ENCODE data around the gene UBAC1.

Gene UBAC1

DNA sequence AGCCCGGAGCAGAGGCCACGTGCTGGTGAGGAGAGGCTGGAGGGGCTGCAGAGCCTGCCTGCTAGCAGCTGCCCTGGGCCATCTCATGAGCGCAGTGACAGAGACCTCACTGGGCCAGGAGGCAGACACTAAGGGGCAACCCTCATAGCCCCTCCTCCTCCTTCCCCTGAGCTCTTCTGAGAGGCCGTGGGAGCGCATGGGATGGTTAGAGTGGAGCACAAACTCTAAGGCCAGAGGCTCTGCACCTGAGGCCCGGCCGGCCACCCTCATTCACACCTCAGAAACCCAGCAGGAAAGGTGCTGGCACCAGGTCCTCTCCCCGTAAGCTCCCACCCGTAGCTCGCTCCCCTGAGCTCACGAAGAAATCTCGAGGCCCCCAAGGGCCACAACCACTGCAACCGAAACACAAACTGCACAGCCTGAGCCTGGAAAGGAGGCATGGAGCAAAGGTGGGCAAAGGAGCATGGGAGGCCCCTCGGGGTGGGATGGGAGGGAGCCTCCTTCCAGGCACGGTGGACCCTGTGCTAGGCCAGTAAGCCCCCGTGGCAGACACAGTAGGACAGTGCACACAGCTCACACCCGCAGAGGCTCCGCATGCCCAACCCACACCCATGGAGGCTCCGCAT lies 71.5 kb downstream of the UBAC1 start:
- H3K4me3 ChIP-seq (replicated peaks; ENCODE audit: low read depth, low read length): no peak overlapping the region
- TF ChIP-seq, protein P1, sequence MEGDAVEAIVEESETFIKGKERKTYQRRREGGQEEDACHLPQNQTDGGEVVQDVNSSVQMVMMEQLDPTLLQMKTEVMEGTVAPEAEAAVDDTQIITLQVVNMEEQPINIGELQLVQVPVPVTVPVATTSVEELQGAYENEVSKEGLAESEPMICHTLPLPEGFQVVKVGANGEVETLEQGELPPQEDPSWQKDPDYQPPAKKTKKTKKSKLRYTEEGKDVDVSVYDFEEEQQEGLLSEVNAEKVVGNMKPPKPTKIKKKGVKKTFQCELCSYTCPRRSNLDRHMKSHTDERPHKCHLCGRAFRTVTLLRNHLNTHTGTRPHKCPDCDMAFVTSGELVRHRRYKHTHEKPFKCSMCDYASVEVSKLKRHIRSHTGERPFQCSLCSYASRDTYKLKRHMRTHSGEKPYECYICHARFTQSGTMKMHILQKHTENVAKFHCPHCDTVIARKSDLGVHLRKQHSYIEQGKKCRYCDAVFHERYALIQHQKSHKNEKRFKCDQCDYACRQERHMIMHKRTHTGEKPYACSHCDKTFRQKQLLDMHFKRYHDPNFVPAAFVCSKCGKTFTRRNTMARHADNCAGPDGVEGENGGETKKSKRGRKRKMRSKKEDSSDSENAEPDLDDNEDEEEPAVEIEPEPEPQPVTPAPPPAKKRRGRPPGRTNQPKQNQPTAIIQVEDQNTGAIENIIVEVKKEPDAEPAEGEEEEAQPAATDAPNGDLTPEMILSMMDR (IDR thresholded peaks at IDR 0.05; ENCODE audit: low read depth, low read length, missing control alignments): no peak
- DNase-seq (ENCODE audit: extremely low read depth, low read depth): no peak

DNA sequence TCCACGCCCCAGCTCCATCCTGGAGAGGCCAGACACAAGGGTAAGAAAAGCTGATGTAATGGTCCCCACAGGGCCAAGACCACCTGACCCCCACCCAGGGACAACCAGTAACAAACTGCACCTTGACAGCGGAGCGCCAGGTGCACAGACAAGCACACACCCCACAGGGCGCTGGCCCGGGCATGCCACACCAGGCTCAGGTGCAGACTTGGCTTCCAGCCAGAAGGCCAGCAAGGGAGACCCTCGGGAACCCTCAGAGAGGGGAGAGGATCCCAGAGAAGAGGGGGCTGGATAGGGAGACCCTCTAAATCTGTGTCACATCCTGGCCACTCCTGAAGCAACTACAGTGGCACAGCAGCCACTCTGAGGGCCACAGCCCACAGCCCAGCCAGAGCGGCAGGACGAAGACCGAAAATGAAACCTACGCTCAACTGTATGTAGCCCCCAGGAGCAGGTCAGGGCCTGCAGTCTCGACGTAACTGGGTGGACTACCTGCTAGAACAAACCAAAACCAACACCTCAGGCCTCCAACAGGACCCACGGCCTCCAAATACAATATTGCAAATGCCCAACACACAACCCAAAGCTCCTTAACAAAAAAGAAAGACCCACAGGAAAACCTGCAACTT lies 72.3 kb downstream of the UBAC1 start:
- H3K4me3 ChIP-seq (replicated peaks; ENCODE audit: low read depth, low read length): no peak overlapping the region
- no peak for DNase-seq (ENCODE audit: extremely low read depth, low read depth)
- TF ChIP-seq, protein P1 (IDR thresholded peaks at IDR 0.05; ENCODE audit: low read depth, low read length, missing control alignments): no peak

DNA sequence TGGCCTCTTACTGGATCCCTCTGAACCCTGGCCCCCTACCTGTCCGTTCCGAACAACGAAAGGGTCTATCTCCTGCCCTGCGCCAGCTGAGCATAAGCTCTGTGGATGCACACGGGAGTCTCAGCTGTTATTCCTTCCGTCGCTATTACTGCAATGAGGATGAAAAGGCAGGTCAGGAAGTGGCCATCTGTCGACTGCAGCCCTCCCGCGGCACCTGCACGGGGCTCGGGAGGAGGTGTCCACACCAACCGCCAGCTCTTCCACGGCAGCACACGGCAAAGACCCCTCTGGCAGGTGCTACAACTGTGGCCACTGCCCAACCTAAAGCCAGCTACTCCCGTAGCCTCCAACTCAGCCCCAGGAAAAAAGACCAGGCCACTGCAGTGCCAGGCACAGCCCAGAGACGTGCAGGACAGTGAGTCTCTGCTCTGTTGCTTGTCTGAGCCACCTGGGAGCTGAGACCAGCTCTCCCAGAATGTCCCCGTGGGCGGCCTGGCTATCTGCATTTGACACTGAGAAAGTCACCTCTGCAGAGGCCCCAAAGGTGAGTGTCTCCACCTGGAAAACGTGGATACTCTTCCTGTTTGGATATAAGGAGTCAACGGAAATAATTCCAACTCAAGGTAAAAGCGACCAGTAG lies 72.9 kb downstream of the UBAC1 start:
- no peak for DNase-seq (ENCODE audit: extremely low read depth, low read depth)
- TF ChIP-seq, protein P1 (IDR thresholded peaks at IDR 0.05; ENCODE audit: low read depth, low read length, missing control alignments): no peak
- H3K4me3 ChIP-seq (replicated peaks; ENCODE audit: low read depth, low read length): no peak overlapping the region

DNA sequence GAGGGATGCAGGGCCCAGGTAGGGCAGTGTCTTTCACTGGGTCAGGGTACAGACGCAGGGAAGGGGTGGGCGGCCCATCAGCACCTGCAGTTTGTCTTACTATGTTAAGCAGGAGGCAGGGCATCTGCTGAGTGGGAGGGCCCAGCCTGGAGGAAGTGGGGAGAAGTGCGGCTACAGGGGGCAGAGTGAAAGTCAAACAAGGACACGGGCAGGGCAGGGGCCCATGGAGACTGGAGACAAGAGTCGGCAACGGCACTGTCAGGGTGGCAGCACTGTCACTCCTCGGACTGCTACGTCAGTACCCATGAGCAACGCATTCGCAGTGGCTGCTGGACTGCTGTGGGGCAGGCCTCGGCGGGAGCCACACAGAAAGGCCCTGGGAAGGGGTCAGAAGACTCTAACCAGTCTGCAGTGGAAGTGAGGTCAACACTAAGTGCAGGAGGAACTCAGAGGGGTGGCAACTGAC lies 73.6 kb downstream of the UBAC1 start:
- TF ChIP-seq, protein P1 (IDR thresholded peaks at IDR 0.05; ENCODE audit: low read depth, low read length, missing control alignments): no peak
- no peak overlapping the region for H3K4me3 ChIP-seq (replicated peaks; ENCODE audit: low read depth, low read length)
- no peak for DNase-seq (ENCODE audit: extremely low read depth, low read depth)

DNA sequence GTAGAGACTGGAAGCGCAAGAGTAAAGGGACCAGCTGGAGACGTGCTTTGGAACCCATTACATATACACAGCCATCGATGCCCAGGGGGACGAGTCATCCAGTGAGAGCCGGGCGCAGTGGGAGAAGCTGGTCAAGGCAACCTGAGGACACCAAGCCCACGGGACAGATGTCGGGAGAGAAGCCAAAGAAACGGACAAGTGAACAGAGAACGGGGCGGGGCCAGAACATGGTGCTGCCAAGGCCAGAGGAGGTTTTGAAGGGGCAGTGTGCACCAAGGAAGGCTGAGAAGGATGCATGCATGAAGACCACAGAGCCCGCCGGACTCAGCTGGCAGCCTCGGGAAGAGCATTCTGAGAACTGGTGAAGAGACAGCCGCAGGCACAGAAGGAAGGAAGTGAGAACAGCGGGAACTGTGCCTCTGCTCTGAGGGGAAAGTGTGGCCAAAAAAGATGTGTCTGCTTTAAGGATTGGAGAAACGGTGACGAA lies 74.1 kb downstream of the UBAC1 start:
- H3K4me3 ChIP-seq (replicated peaks; ENCODE audit: low read depth, low read length): no peak overlapping the region
- no peak for DNase-seq (ENCODE audit: extremely low read depth, low read depth)
- TF ChIP-seq, protein P1 (IDR thresholded peaks at IDR 0.05; ENCODE audit: low read depth, low read length, missing control alignments): no peak

- DNase-seq (ENCODE audit: extremely low read depth, low read depth): no peak
- TF ChIP-seq, protein P1 (IDR thresholded peaks at IDR 0.05; ENCODE audit: low read depth, low read length, missing control alignments): no peak
- H3K4me3 ChIP-seq (replicated peaks; ENCODE audit: low read depth, low read length): no peak overlapping the region
Measured at GRCh38 chr9:135886147-135886981, 74.8 kb downstream of the UBAC1 start.

Data from HFF-Myc (cell line).